Ovary (tissue), 9 donors: Measurements from ENCODE around the gene ADM5. TPM values are rescaled to one million over a fixed set of nuclear protein-coding genes. Genes with fewer than 3 reads are reported as not detected.

Experiments used
- DNase-seq, 5 donors: peaks; one replicate each; pipeline ENCODE4 v3.0.0-alpha.2; 2019 to 2020
- H3K27ac ChIP-seq, 2 donors: fragments of 200-600 bp; one replicate each; pipeline versions ENCODE4 v1.5.1 to v1.8.0; 2019 to 2022
- H3K27me3 ChIP-seq: fragments of 200-600 bp; one replicate; pipeline ENCODE4 v1.8.0; 2022
- H3K36me3 ChIP-seq: fragments of 200-600 bp; sonication (generic); one replicate; pipeline ENCODE4 v1.5.1; 2019
- H3K4me1 ChIP-seq: one replicate; pipeline ENCODE4 v1.8.1; 2013; ENCODE audit warnings: mild to moderate bottlenecking, moderate library complexity; ENCODE audit not compliant: insufficient read depth
- H3K4me3 ChIP-seq: fragments of 200-600 bp; sonication (generic); one replicate; pipeline ENCODE4 v1.5.1; 2017
- H3K9me3 ChIP-seq, 2 donors: fragments of 200-600 bp in 1 of 2; sonication (generic) in 1 of 2; one replicate each; pipeline versions ENCODE4 v1.5.1 to v1.8.1; 2013 to 2019; ENCODE audit warnings: mild to moderate bottlenecking in 1 of 2, moderate library complexity in 1 of 2
- EP300 ChIP-seq: sonication (generic); formaldehyde crosslinking; IDR thresholded peaks from one replicate; pipeline ENCODE4 v1.6.1; 2017; ENCODE audit warnings: antibody characterized with exemption
- POLR2A ChIP-seq: fragments of 450-650 bp; IDR thresholded peaks from one replicate; pipeline ENCODE4 v1.6.1; 2017; ENCODE audit warnings: antibody characterized with exemption, mild to moderate bottlenecking, moderate library complexity
- WGBS, 3 donors: extraction: QIAGEN DNeasy Blood & Tissue Kit in 1 of 3; methylation state at CpG; one replicate each; pipeline versions ENCODE4 v1.1.5 to v1.1.7; 2013 to 2017; 5-methylcytosine and 5-hydroxymethylcytosine counted together
- intact Hi-C, 4 donors: fragments of 100-400 bp; cut with DNase I; formaldehyde crosslinking; loops; one replicate each; pipeline versions ENCODE4 v1.11.0 to v1.15.1; 2022 to 2023
- polyA plus RNA-seq, 2 donors: library from polyadenylated mRNA; stranded (reverse); fragments of 200-250 nt in 1 of 2; fragments of 350-450 nt in 1 of 2; fragmentation: Illumina TruSeq in 1 of 2; extraction: RNeasy Lipid Tissue Mini Kit (QIAGEN cat#74804) in 1 of 2; gene quantifications; one replicate each; pipeline ENCODE4 v1.2.3, GENCODE V29; 2013 to 2014
- total RNA-seq, 7 donors: library from RNA; depleted of rRNA in 2 of 7; stranded (reverse); fragments of >200 nt in 2 of 7; fragmentation: NEBNext Ultra II Directional in 3 of 7; extraction: Animal tissue kit (Norgen Biotek cat#: 25700) in 3 of 7; gene quantifications; one replicate each; pipeline versions ENCODE4 v1.1.0 to v1.2.4, GENCODE V29; 2016 to 2023
- TF ChIP-seq, protein P1 (sequence below), 3 donors: fragments of 450-650 bp in 2 of 3; fragments of 200-600 bp in 1 of 3; IDR thresholded peaks; one replicate each; pipeline versions ENCODE4 v1.5.1 to v1.8.0; 2016 to 2022; ENCODE audit warnings: antibody characterized with exemption in 3 of 3, mild to moderate bottlenecking in 1 of 3
- donor health status: DM: no; HTN: no; CAD: no; lungs with moderate emphysema.
- donor health status: DM: no; HTN: no; CAD: no.
- donor health status: Bipolar disorder and iron deficiency.
- donor health status: DM: yes; HTN: yes; CAD: no.
- donor health status: DM: no; HTN: no; CAD: no.
- donor health status: DM: yes; HTN: yes; CAD: no.

The ADM5 gene
- total and polyA plus RNA-seq, 9 donors = 0.48 to 1.9 (median 1.3) TPM; not detected in 1

GRCh38 chr19:49690656-49691242, 1.4 kb downstream of the ADM5 start, which contains the start of gene CPT1C:
CPT1C (plus strand) TSS chr19:49691116; CDS start chr19:49692253, 1,137 bp downstream.
- Histone ChIP-seq H3K4me3 (peak within 1 kb of the TSS; percentile 39), H3K36me3 (no peaks in the 10 kb centered on the region), H3K9me3 (no peaks in the 10 kb centered on the region), H3K4me1 (no peaks in the 10 kb centered on the region), H3K27me3 (no peaks in the 10 kb centered on the region), H3K27ac (peak within 1 kb of the TSS; percentile 8 to 10)
- WGBS, 3 donors = 0 to 1% (median 0%) methylated on average over 38 of the region's 38 CpGs
- peak; percentile 81 to 89 (median 85) for DNase-seq
- TF ChIP-seq, protein P1, sequence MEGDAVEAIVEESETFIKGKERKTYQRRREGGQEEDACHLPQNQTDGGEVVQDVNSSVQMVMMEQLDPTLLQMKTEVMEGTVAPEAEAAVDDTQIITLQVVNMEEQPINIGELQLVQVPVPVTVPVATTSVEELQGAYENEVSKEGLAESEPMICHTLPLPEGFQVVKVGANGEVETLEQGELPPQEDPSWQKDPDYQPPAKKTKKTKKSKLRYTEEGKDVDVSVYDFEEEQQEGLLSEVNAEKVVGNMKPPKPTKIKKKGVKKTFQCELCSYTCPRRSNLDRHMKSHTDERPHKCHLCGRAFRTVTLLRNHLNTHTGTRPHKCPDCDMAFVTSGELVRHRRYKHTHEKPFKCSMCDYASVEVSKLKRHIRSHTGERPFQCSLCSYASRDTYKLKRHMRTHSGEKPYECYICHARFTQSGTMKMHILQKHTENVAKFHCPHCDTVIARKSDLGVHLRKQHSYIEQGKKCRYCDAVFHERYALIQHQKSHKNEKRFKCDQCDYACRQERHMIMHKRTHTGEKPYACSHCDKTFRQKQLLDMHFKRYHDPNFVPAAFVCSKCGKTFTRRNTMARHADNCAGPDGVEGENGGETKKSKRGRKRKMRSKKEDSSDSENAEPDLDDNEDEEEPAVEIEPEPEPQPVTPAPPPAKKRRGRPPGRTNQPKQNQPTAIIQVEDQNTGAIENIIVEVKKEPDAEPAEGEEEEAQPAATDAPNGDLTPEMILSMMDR (IDR thresholded peaks at IDR 0.05) = no peak
- peak; percentile 55 for TF ChIP-seq POLR2A
- intact Hi-C loops = loop anchor here in 1 of 4 donors (2.0 kb wide), 1 partner anchor 66 kb away; no protein-coding TSS in a partner anchor

GRCh38 chr19:49691243-49692146, 2.1 kb downstream of the ADM5 start:
- intact Hi-C loops = loop anchor here in 1 of 4 donors (2.0 kb wide), 1 partner anchor 65 kb away; no protein-coding TSS in a partner anchor
- H3K27me3 ChIP-seq = no peaks in the 10 kb centered on the region
- 4 to 5% (median 5%) methylated on average over 36 to 39 of the region's 39 CpGs for WGBS, 3 donors
- DNase-seq = peak; percentile 62 to 81 (median 70)
- H3K27ac ChIP-seq = no peak overlapping the region
- H3K4me1 ChIP-seq = no peaks in the 10 kb centered on the region
- no peaks in the 10 kb centered on the region for H3K9me3 ChIP-seq
- peak overlapping the region; percentile 39 for H3K4me3 ChIP-seq
- TF ChIP-seq EP300 (no peak), POLR2A (no peak)
- TF ChIP-seq, protein P1 (IDR thresholded peaks at IDR 0.05) = no peak
- H3K36me3 ChIP-seq = no peaks in the 10 kb centered on the region

- H3K9me3 ChIP-seq = no peaks in the 10 kb centered on the region
- peak overlapping the region; percentile 39 for H3K4me3 ChIP-seq
- no peak overlapping the region for H3K27ac ChIP-seq
- intact Hi-C loops = no loop called here
- DNase-seq = peak in 1 of 5 donors; percentile 42
- H3K27me3 ChIP-seq = no peaks in the 10 kb centered on the region
- 51 to 69% (median 65%) methylated on average over 15 to 16 of the region's 16 CpGs for WGBS, 3 donors
- H3K4me1 ChIP-seq = no peaks in the 10 kb centered on the region
- TF ChIP-seq, protein P1 (IDR thresholded peaks at IDR 0.05) = no peak
- no peaks in the 10 kb centered on the region for H3K36me3 ChIP-seq
Measured at GRCh38 chr19:49692147-49692506, 2.7 kb downstream of the ADM5 start.

GRCh38 chr19:49696115-49696514, 6.7 kb downstream of the ADM5 start:
- WGBS, 3 donors = 72 to 82% (median 79%) methylated on average over 6 of the region's 6 CpGs
- intact Hi-C loops = no loop called here
- Histone ChIP-seq H3K27me3 (no peaks in the 10 kb centered on the region), H3K4me1 (no peaks in the 10 kb centered on the region), H3K9me3 (no peaks in the 10 kb centered on the region), H3K36me3 (no peaks in the 10 kb centered on the region), H3K27ac (no peak overlapping the region), H3K4me3 (no peak overlapping the region)
- no peak for DNase-seq
- TF ChIP-seq POLR2A (no peak), EP300 (no peak)
- TF ChIP-seq, protein P1 (IDR thresholded peaks at IDR 0.05) = no peak
